ENCODE data around the gene PTPRC. TPM values are rescaled to one million over a fixed set of nuclear protein-coding genes. Genes with fewer than 3 reads are reported as not detected.

PTPRC gene
- total and polyA plus RNA-seq, 7 donors, result 0.42 to 7.0 (median 3.9) TPM

- Histone ChIP-seq H3K4me3 (no peak overlapping the region), H3K4me1 (no peaks in the 10 kb centered on the region), H3K36me3 (ENCODE audit: insufficient read depth in 1 of 2, low read depth in 1 of 2) (no peaks in the 10 kb centered on the region), H3K27me3 (ENCODE audit: insufficient read depth in 3 of 3, low read length in 2 of 3) (no peaks in the 10 kb centered on the region), H3K27ac (no peak overlapping the region), H3K9me3 (no peaks in the 10 kb centered on the region)
- 27 to 62% (median 35%) methylated on average over 1 of the region's 1 CpG for WGBS, 3 donors
- TF ChIP-seq, protein P1, sequence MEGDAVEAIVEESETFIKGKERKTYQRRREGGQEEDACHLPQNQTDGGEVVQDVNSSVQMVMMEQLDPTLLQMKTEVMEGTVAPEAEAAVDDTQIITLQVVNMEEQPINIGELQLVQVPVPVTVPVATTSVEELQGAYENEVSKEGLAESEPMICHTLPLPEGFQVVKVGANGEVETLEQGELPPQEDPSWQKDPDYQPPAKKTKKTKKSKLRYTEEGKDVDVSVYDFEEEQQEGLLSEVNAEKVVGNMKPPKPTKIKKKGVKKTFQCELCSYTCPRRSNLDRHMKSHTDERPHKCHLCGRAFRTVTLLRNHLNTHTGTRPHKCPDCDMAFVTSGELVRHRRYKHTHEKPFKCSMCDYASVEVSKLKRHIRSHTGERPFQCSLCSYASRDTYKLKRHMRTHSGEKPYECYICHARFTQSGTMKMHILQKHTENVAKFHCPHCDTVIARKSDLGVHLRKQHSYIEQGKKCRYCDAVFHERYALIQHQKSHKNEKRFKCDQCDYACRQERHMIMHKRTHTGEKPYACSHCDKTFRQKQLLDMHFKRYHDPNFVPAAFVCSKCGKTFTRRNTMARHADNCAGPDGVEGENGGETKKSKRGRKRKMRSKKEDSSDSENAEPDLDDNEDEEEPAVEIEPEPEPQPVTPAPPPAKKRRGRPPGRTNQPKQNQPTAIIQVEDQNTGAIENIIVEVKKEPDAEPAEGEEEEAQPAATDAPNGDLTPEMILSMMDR (IDR thresholded peaks at IDR 0.05), result no peak
- intact Hi-C loops (cut with DNase I), result no loop called here
- ATAC-seq (no peak), DNase-seq (no peak)
Observed at GRCh38 chr1:198676253-198676652, 37.4 kb downstream of the PTPRC start.

GRCh38 chr1:198677027-198677426 is 38.2 kb downstream of the PTPRC start:
- no peak for DNase-seq
- TF ChIP-seq, protein P1 (IDR thresholded peaks at IDR 0.05), result no peak
- 57 to 58% (median 58%) methylated on average over 1 of the region's 1 CpG for WGBS, 3 donors
- intact Hi-C loops (cut with DNase I), result no loop called here
- Histone ChIP-seq H3K27me3 (ENCODE audit: insufficient read depth in 3 of 3, low read length in 2 of 3) (no peaks in the 10 kb centered on the region), H3K4me1 (no peaks in the 10 kb centered on the region), H3K27ac (no peak overlapping the region), H3K4me3 (no peak overlapping the region), H3K36me3 (ENCODE audit: insufficient read depth in 1 of 2, low read depth in 1 of 2) (no peaks in the 10 kb centered on the region), H3K9me3 (no peaks in the 10 kb centered on the region)
- ATAC-seq, result no peak

GRCh38 chr1:198677871-198678270 is 39.0 kb downstream of the PTPRC start:
- TF ChIP-seq, protein P1 (IDR thresholded peaks at IDR 0.05), result no peak
- no peak for ATAC-seq
- no peak overlapping the region for H3K4me3 ChIP-seq
- no peaks in the 10 kb centered on the region for H3K36me3 ChIP-seq (ENCODE audit: insufficient read depth in 1 of 2, low read depth in 1 of 2)
- 79 to 84% (median 80%) methylated on average over 2 of the region's 2 CpGs for WGBS, 3 donors
- DNase-seq, result no peak
- H3K27ac ChIP-seq, result no peak overlapping the region
- intact Hi-C loops (cut with DNase I), result no loop called here
- H3K27me3 ChIP-seq (ENCODE audit: insufficient read depth in 3 of 3, low read length in 2 of 3), result no peaks in the 10 kb centered on the region
- H3K9me3 ChIP-seq, result no peaks in the 10 kb centered on the region
- no peaks in the 10 kb centered on the region for H3K4me1 ChIP-seq

DNA sequence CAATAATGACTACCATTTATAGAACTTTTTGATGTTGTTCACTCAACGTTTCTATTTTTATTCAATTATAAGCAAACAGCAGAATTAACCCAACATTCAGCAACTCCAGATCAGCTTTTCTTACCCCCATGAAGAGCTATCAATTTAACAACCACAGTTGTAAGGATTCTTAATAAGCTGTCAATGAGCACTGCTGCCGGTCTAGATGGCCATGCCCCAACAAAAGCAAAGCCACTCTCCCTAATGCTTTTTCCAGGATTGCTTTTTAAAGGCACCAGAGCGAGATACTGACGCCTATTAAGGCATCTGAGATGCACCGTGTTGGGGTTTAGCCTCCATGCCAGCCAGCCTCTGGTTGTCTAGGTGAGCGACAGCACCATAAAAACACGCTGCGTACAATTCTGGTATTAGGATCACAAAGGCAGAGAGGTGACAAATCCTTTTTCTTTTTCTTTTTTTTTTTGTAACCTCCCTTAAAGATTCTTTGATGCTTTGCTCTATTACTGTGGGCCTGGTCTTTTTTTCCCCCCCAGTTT is 39.5 kb downstream of the PTPRC start:
- Histone ChIP-seq H3K36me3 (ENCODE audit: insufficient read depth in 1 of 2, low read depth in 1 of 2) (no peaks in the 10 kb centered on the region), H3K27me3 (ENCODE audit: insufficient read depth in 3 of 3, low read length in 2 of 3) (no peaks in the 10 kb centered on the region), H3K27ac (no peak overlapping the region), H3K4me3 (no peak overlapping the region), H3K9me3 (no peaks in the 10 kb centered on the region), H3K4me1 (no peaks in the 10 kb centered on the region)
- DNase-seq (no peak), ATAC-seq (no peak)
- WGBS, 3 donors, result 60 to 70% (median 61%) methylated on average over 8 of the region's 8 CpGs
- intact Hi-C loops (cut with DNase I), result no loop called here
- TF ChIP-seq, protein P1 (IDR thresholded peaks at IDR 0.05), result no peak

DNA sequence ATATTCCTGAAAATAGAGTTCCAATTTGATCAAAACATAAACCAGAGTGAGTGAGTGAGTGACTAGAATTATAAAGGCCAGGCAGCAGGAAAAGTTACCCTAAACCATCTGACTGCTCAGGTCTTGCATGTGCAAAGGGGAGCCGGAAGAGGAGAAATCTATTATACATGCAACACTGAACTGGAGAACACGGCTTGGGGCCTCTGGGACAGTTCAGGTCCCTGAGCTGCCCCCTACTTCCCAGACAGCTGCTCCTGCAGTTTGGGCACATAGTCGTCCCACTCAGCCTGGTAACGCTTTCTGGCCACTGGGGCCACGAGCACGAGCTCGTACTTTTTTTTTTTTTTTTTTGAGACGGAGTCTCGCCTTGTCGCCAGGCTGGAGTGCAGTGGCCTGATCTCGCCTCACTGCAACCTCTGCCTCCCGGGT is 40.1 kb downstream of the PTPRC start:
- 82 to 94% (median 90%) methylated on average over 12 of the region's 12 CpGs for WGBS, 3 donors
- TF ChIP-seq, protein P1 (IDR thresholded peaks at IDR 0.05), result no peak
- no peaks in the 10 kb centered on the region for H3K27me3 ChIP-seq (ENCODE audit: insufficient read depth in 3 of 3, low read length in 2 of 3)
- intact Hi-C loops (cut with DNase I), result no loop called here
- no peaks in the 10 kb centered on the region for H3K36me3 ChIP-seq (ENCODE audit: insufficient read depth in 1 of 2, low read depth in 1 of 2)
- H3K4me1 ChIP-seq, result no peaks in the 10 kb centered on the region
- no peaks in the 10 kb centered on the region for H3K9me3 ChIP-seq
- DNase-seq (no peak), ATAC-seq (no peak)
- no peak overlapping the region for H3K4me3 ChIP-seq
- no peak overlapping the region for H3K27ac ChIP-seq

Measured in psoas muscle (tissue), 8 donors.